SK-N-SH (cell line): ENCODE data around the gene FJX1. TPM values are rescaled to one million over a fixed set of nuclear protein-coding genes. Genes with fewer than 3 reads are reported as not detected.
"Not testable (repeated sequence)": the region's sequence is repeated elsewhere in the genome, so short reads cannot be mapped to it uniquely, and the experiment has no call there.

Source experiments
- CTCF ChIA-PET: fragments of 300-600, 350-600 bp; formaldehyde crosslinking; extraction: SDS; loops from one replicate; lab custom pipeline; 2021; lab: Yijun Ruan, JAX
- POLR2A ChIA-PET: fragments of 350-600 bp; sonication (Branson Sonifier 250); formaldehyde crosslinking; extraction: SDS; loops from one replicate; lab custom pipeline; 2020; ENCODE audit warnings: antibody characterized with exemption, inconsistent platforms; lab: Yijun Ruan, JAX
- DNase-seq: peaks from one replicate; pipeline ENCODE4 v3.0.0; 2012
- H2AFZ ChIP-seq: fragments of 200-600 bp; sonication (generic); 2 replicates; pipeline ENCODE4 v1.8.1; 2016; ENCODE audit warnings: antibody characterized with exemption, mild to moderate bottlenecking, low read depth
- H3F3A ChIP-seq: fragments of 200-600 bp; sonication (generic); replicated peaks from 2 replicates; pipeline ENCODE3; 2016; ENCODE audit warnings: antibody characterized with exemption, mild to moderate bottlenecking; ENCODE audit not compliant: insufficient read depth
- H3K27ac ChIP-seq, 2 experiments: fragments of 200-500 bp in 1 of 2; fragments of 200-600 bp in 1 of 2; sonication (Bioruptor generic) in 1 of 2; sonication (generic), shearing (Covaris generic) in 1 of 2; 2 replicates each; pipeline versions ENCODE4 v1.5.1 to v1.6.1; 2014 to 2016; ENCODE audit warnings: low read depth in 2 of 2, inconsistent platforms in 1 of 2, low read length in 1 of 2, mild to moderate bottlenecking in 1 of 2, mixed read lengths in 1 of 2
- H3K27me3 ChIP-seq: fragments of 200-600 bp; sonication (generic), shearing (Covaris generic); 2 replicates; pipeline ENCODE4 v1.6.1; 2016; ENCODE audit warnings: mixed run types; ENCODE audit not compliant: insufficient read depth
- H3K36me3 ChIP-seq, 2 experiments: fragments of 200-500 bp in 1 of 2; fragments of 200-600 bp in 1 of 2; sonication (Bioruptor generic) in 1 of 2; sonication (generic) in 1 of 2; replicated peaks in 1 of 2; 2 replicates each; pipeline versions ENCODE3 to v1.5.1; 2014 to 2016; ENCODE audit warnings: low read length in 1 of 2, mild to moderate bottlenecking in 1 of 2; ENCODE audit not compliant: insufficient read depth in 2 of 2, control insufficient read depth in 1 of 2
- H3K4me1 ChIP-seq, 2 experiments: fragments of 200-500 bp in 1 of 2; fragments of 200-600 bp in 1 of 2; sonication (Bioruptor generic) in 1 of 2; sonication (generic), shearing (Covaris generic) in 1 of 2; 2 replicates each; pipeline versions ENCODE4 v1.5.1 to v1.6.1; 2014 to 2016; ENCODE audit warnings: low read depth in 1 of 2, low read length in 1 of 2, mixed run types in 1 of 2; ENCODE audit not compliant: insufficient read depth in 2 of 2, control insufficient read depth in 1 of 2
- H3K4me2 ChIP-seq: fragments of 200-600 bp; sonication (generic), shearing (Covaris generic); 2 replicates; pipeline ENCODE4 v1.6.1; 2017; ENCODE audit warnings: mixed run types
- H3K4me3 ChIP-seq, 2 experiments: fragments of 200-500 bp in 1 of 2; fragments of 200-600 bp in 1 of 2; sonication (Bioruptor generic) in 1 of 2; sonication (generic), shearing (Covaris generic) in 1 of 2; 2 replicates each; pipeline versions ENCODE4 v1.5.1 to v1.8.1; 2014 to 2016; ENCODE audit warnings: low read depth in 2 of 2, inconsistent platforms in 1 of 2, low read length in 1 of 2, mild to moderate bottlenecking in 1 of 2, mixed read lengths in 1 of 2, moderate library complexity in 1 of 2
- H3K79me2 ChIP-seq: fragments of 200-600 bp; sonication (generic); 2 replicates; pipeline ENCODE4 v1.8.1; 2017; ENCODE audit warnings: mild to moderate bottlenecking; ENCODE audit not compliant: insufficient read depth
- H3K9ac ChIP-seq: fragments of 200-600 bp; sonication (generic); 2 replicates; pipeline ENCODE4 v1.6.1; 2017; ENCODE audit warnings: mixed run types
- H3K9me2 ChIP-seq: fragments of 200-600 bp; sonication (generic); 2 replicates; pipeline ENCODE4 v1.6.1; 2017; ENCODE audit warnings: mixed run types
- H3K9me3 ChIP-seq: fragments of 200-600 bp; sonication (generic); 2 replicates; pipeline ENCODE4 v1.6.1; 2017; ENCODE audit warnings: mixed run types, mild to moderate bottlenecking, moderate library complexity
- H4K20me1 ChIP-seq: fragments of 200-600 bp; sonication (generic); 2 replicates; pipeline ENCODE4 v1.6.1; 2017; ENCODE audit warnings: mild to moderate bottlenecking, mixed run types; ENCODE audit not compliant: insufficient read depth
- ELF1 ChIP-seq: IDR thresholded peaks from 2 replicates; pipeline ENCODE4 v1.4.0; 2012
- FOSL2 ChIP-seq: IDR thresholded peaks from 2 replicates; pipeline ENCODE4 v1.4.0; 2012; ENCODE audit warnings: low read depth, mild to moderate bottlenecking, moderate library complexity, borderline replicate concordance
- FOXJ3 ChIP-seq: sonication (generic); formaldehyde crosslinking; IDR thresholded peaks from 2 replicates; pipeline ENCODE4 v1.5.1; 2020; ENCODE audit warnings: mild to moderate bottlenecking, missing genetic modification reagents
- JUND ChIP-seq: IDR thresholded peaks from 2 replicates; pipeline ENCODE4 v1.4.0; 2012
- MXI1 ChIP-seq: IDR thresholded peaks from 2 replicates; pipeline ENCODE4 v1.6.1; 2012; ENCODE audit warnings: mild to moderate bottlenecking, low read depth, low read length, improper control_type of control experiment
- NRF1 ChIP-seq: IDR thresholded peaks from 2 replicates; pipeline ENCODE4 v1.6.1; 2012; ENCODE audit warnings: low read depth, mild to moderate bottlenecking, low read length
- PBX3 ChIP-seq: IDR thresholded peaks from 2 replicates; pipeline ENCODE4; 2012
- POLR2AphosphoS5 ChIP-seq: IDR thresholded peaks from 2 replicates; pipeline ENCODE4 v1.6.1; 2012; ENCODE audit warnings: low read depth, low read length
- RXRA ChIP-seq: IDR thresholded peaks from 2 replicates; pipeline ENCODE4 v1.4.0; 2012; ENCODE audit warnings: low read depth, mild to moderate bottlenecking, borderline replicate concordance
- TCF12 ChIP-seq: IDR thresholded peaks from 2 replicates; pipeline ENCODE4 v1.4.0; 2012
- TEAD4 ChIP-seq: IDR thresholded peaks from 2 replicates; pipeline ENCODE4 v1.4.0; 2012; ENCODE audit warnings: mild to moderate bottlenecking, borderline replicate concordance; ENCODE audit not compliant: insufficient read depth
- USF1 ChIP-seq: IDR thresholded peaks from 2 replicates; pipeline ENCODE4 v1.4.0; 2012; ENCODE audit warnings: low read depth, borderline replicate concordance
- ZBTB33 ChIP-seq: IDR thresholded peaks from 2 replicates; pipeline ENCODE4 v1.4.0; 2012; ENCODE audit warnings: low read depth, borderline replicate concordance
- WGBS: methylation state at CpG from one replicate; pipeline ENCODE4 v1.1.6; 2017; ENCODE audit warnings: low lambda C conversion rate; 5-methylcytosine and 5-hydroxymethylcytosine counted together
- polyA plus RNA-seq, 3 experiments: library from polyadenylated mRNA; depleted of rRNA; stranded (reverse); fragments of >200 nt; gene quantifications; 2 replicates each; pipeline ENCODE4 v1.2.3, GENCODE V29; 2012

FJX1 gene
- polyA plus RNA-seq, 1 of the 3 experiments (the other 2 are of a cell fraction) = 34.5 TPM

GRCh38 chr11:35664977-35665441 is 46.7 kb downstream of the FJX1 start:
- Histone ChIP-seq H3K9me2 (no peaks in the 10 kb centered on the region), H3K4me2 (no peak overlapping the region), H3K9me3 (peaks cover 12% of the 10 kb centered on the region; the same call in 1 of the 2 replicates), H3K79me2 (peaks cover 71% of the 10 kb centered on the region), H3K4me1 (peaks cover 5 to 14% of the 10 kb centered on the region in 2 experiments; a peak in 2 of 4 replicates), H3K9ac (no peak overlapping the region), H2AFZ (no peak overlapping the region), H3K27me3 (no peaks in the 10 kb centered on the region), H3K36me3 (peaks cover 3 to 42% of the 10 kb centered on the region in 2 experiments), H3K27ac (no peak overlapping the region), H4K20me1 (peaks cover 6% of the 10 kb centered on the region; the same call in 1 of the 2 replicates), H3F3A (peaks cover 12% of the 10 kb centered on the region), H3K4me3 (no peak overlapping the region)
- WGBS = 97% methylated on average over 5 of the region's 5 CpGs
- ChIA-PET POLR2A (no interaction called here), CTCF (no interaction called here)
- TF ChIP-seq ELF1 = no peak
- TF ChIP-seq ZBTB33 = no peak
- TF ChIP-seq NRF1 = no peak
- no peak for TF ChIP-seq POLR2AphosphoS5
- TF ChIP-seq JUND = no peak
- no peak for TF ChIP-seq FOXJ3 (CRISPR knock-in tag)
- TF ChIP-seq MXI1 = no peak
- no peak for TF ChIP-seq TEAD4
- no peak for TF ChIP-seq RXRA
- no peak for TF ChIP-seq TCF12
- no peak for DNase-seq

- Histone ChIP-seq H3K4me1 (peaks cover 8 to 11% of the 10 kb centered on the region in 2 experiments; a peak in 2 of 4 replicates), H3K9me2 (no peaks in the 10 kb centered on the region), H3K4me2 (no peak overlapping the region), H3K79me2 (peaks cover 94% of the 10 kb centered on the region), H3K27ac (no peak overlapping the region), H3F3A (peaks cover 7% of the 10 kb centered on the region), H2AFZ (no peak overlapping the region), H3K9me3 (peaks cover 12% of the 10 kb centered on the region; the same call in 1 of the 2 replicates), H3K36me3 (peaks cover 3 to 42% of the 10 kb centered on the region in 2 experiments), H3K4me3 (no peak overlapping the region), H4K20me1 (peaks cover 26% of the 10 kb centered on the region), H3K27me3 (no peaks in the 10 kb centered on the region), H3K9ac (no peak overlapping the region)
- POLR2A ChIA-PET = no interaction called here
- WGBS = 100% methylated on average over 1 of the region's 1 CpG
- TF ChIP-seq PBX3 = no peak
- no peak for TF ChIP-seq MXI1
- TF ChIP-seq USF1 = no peak
- no peak for TF ChIP-seq FOSL2
- CTCF ChIA-PET = no interaction called here
- no peak for DNase-seq
Measured at GRCh38 chr11:35667257-35667656, 49.0 kb downstream of the FJX1 start.

- Histone ChIP-seq H3K9me3 (peaks cover 12% of the 10 kb centered on the region; the same call in 1 of the 2 replicates), H3K36me3 (peaks cover 3 to 40% of the 10 kb centered on the region in 2 experiments), H3K79me2 (peaks cover 100% of the 10 kb centered on the region), H4K20me1 (peaks cover 32% of the 10 kb centered on the region)
- H3K4me1 ChIP-seq, POLR2A ChIA-PET, H3K4me3 ChIP-seq, H3K4me2 ChIP-seq, DNase-seq, H3K27ac ChIP-seq, H3F3A ChIP-seq, H2AFZ ChIP-seq, H3K9ac ChIP-seq, H3K9me2 ChIP-seq, H3K27me3 ChIP-seq, CTCF ChIA-PET: not testable (repeated sequence)
- WGBS = 97% methylated on average over 3 of the region's 3 CpGs
Measured at GRCh38 chr11:35668350-35668749, 50.1 kb downstream of the FJX1 start.
